Measurements from ENCODE around the gene CORO6. TPM values are rescaled to one million over a fixed set of nuclear protein-coding genes. Genes with fewer than 3 reads are reported as not detected.

CORO6 gene
- total RNA-seq, 1 donor from 2014 or later: 7.1 TPM

DNA sequence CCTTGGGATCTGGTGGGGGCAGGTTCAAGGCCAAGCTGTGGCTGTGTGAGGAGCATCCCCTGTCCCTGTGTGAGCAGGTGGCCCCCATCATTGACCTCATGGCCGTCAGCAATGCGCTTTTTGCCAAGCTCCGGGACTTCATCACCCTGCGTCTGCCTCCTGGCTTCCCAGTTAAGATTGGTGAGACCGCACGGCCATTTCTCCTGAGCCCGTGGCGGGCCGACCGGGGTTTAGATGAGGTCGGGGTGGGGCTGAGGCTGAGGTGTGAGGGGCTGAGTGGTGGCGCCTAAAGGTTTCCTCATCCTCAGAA, 10.7 kb downstream of the CORO6 start:
- H3K36me3 Mint-ChIP-seq (ENCODE audit: unreplicated experiment): peaks cover 2% of the 10 kb centered on the region
- no peaks in the 10 kb centered on the region for H3K27me3 Mint-ChIP-seq (ENCODE audit: unreplicated experiment)
- no peak for DNase-seq (ENCODE audit: extremely low spot score, unreplicated experiment)
- peaks cover 14% of the 10 kb centered on the region for H3K4me1 Mint-ChIP-seq (ENCODE audit: unreplicated experiment)
- no peak overlapping the region for H3K27ac Mint-ChIP-seq (ENCODE audit: unreplicated experiment)
- H3K4me3 Mint-ChIP-seq (ENCODE audit: unreplicated experiment): no peak overlapping the region
- no peaks in the 10 kb centered on the region for H3K9me3 Mint-ChIP-seq (ENCODE audit: unreplicated experiment)
- TF ChIP-seq, protein P1, sequence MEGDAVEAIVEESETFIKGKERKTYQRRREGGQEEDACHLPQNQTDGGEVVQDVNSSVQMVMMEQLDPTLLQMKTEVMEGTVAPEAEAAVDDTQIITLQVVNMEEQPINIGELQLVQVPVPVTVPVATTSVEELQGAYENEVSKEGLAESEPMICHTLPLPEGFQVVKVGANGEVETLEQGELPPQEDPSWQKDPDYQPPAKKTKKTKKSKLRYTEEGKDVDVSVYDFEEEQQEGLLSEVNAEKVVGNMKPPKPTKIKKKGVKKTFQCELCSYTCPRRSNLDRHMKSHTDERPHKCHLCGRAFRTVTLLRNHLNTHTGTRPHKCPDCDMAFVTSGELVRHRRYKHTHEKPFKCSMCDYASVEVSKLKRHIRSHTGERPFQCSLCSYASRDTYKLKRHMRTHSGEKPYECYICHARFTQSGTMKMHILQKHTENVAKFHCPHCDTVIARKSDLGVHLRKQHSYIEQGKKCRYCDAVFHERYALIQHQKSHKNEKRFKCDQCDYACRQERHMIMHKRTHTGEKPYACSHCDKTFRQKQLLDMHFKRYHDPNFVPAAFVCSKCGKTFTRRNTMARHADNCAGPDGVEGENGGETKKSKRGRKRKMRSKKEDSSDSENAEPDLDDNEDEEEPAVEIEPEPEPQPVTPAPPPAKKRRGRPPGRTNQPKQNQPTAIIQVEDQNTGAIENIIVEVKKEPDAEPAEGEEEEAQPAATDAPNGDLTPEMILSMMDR (IDR thresholded peaks at IDR 0.05): no peak

DNA sequence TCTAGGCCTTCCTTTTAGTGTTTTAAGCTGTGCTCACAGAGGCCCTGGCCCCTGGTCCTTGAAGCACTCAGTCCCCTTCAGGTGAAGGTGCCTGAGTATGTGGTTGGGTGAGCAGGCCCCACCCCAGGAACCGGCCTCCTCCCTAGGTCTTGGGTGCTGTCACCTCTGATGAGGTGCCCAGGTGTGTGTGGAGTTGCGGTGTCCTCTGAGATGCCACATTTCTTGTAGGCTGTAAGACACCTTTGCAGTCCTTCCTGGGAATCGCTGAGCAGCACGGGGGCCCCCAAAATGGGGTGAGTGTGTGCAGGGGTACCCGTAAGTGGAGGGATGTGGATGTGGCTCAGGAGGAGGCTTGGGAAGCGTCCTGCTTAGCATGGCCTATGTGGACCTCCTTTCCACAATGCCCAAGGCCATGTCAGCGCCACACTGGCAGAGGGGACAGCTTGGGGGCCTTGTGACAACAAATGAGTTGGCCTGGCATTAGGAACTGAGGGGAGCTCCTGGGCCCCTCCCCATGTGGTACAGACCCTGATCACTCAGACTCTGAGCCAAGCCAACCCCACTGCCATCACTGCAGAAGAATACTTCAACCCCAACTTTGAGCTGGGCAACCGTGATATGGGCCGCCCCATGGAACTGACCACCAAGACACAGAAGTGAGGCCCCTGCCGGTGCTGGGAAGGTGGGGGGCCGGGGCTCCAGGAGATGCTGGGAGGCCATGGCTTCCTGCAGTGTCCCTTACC, 11.2 kb downstream of the CORO6 start:
- Mint-ChIP-seq H3K27ac (ENCODE audit: unreplicated experiment) (no peak overlapping the region), H3K27me3 (ENCODE audit: unreplicated experiment) (no peaks in the 10 kb centered on the region), H3K9me3 (ENCODE audit: unreplicated experiment) (no peaks in the 10 kb centered on the region), H3K4me1 (ENCODE audit: unreplicated experiment) (peaks cover 11% of the 10 kb centered on the region), H3K36me3 (ENCODE audit: unreplicated experiment) (peaks cover 2% of the 10 kb centered on the region), H3K4me3 (ENCODE audit: unreplicated experiment) (no peak overlapping the region)
- TF ChIP-seq, protein P1 (IDR thresholded peaks at IDR 0.05): no peak
- no peak for DNase-seq (ENCODE audit: extremely low spot score, unreplicated experiment)

DNA sequence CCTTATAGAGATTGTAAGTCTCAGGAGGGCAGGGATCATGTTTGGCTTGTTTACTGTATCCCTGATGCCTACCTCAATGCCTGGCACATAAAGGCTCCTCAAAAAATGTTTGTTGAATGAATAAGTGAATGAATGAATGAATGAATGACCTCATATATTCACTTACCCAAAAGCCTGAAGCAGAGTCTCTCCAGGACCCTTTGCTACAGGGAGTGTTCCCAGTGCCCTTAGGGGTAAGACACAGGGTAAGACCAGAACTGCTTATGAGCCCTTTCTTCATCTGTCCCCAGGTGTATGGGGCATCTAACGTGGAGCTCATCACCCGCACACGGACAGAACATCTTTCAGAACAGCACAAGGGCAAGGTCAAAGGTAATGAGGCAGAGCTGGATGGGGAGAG, 12.3 kb downstream of the CORO6 start:
- Mint-ChIP-seq H3K27ac (ENCODE audit: unreplicated experiment) (no peak overlapping the region), H3K9me3 (ENCODE audit: unreplicated experiment) (no peaks in the 10 kb centered on the region), H3K27me3 (ENCODE audit: unreplicated experiment) (no peaks in the 10 kb centered on the region), H3K4me1 (ENCODE audit: unreplicated experiment) (peaks cover 3% of the 10 kb centered on the region), H3K36me3 (ENCODE audit: unreplicated experiment) (peaks cover 2% of the 10 kb centered on the region), H3K4me3 (ENCODE audit: unreplicated experiment) (no peak overlapping the region)
- DNase-seq (ENCODE audit: extremely low spot score, unreplicated experiment): no peak
- TF ChIP-seq, protein P1 (IDR thresholded peaks at IDR 0.05): no peak

DNA sequence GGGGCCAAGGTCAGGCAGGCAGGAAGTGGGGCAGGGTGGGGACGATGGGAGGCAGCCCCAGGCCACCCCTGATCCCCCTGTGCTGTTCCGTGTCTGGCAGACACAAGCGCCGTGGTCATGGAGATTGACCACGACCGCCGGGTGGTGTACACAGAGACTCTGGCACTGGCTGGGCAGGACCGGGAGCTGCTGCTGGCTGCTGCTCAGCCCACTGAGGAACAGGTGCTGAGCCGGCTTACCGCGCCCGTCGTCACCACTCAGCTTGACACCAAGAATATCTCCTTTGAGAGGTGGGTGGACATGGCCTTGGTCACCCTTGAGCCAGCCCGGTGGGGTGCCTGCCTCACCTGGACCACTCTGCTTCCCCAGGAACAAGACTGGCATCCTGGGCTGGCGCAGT, 13.7 kb downstream of the CORO6 start:
- no peak for DNase-seq (ENCODE audit: extremely low spot score, unreplicated experiment)
- H3K27me3 Mint-ChIP-seq (ENCODE audit: unreplicated experiment): no peaks in the 10 kb centered on the region
- no peak overlapping the region for H3K27ac Mint-ChIP-seq (ENCODE audit: unreplicated experiment)
- TF ChIP-seq, protein P1 (IDR thresholded peaks at IDR 0.05): no peak
- no peak overlapping the region for H3K4me3 Mint-ChIP-seq (ENCODE audit: unreplicated experiment)
- H3K4me1 Mint-ChIP-seq (ENCODE audit: unreplicated experiment): no peaks in the 10 kb centered on the region
- H3K9me3 Mint-ChIP-seq (ENCODE audit: unreplicated experiment): no peaks in the 10 kb centered on the region
- H3K36me3 Mint-ChIP-seq (ENCODE audit: unreplicated experiment): peaks cover 2% of the 10 kb centered on the region

DNA sequence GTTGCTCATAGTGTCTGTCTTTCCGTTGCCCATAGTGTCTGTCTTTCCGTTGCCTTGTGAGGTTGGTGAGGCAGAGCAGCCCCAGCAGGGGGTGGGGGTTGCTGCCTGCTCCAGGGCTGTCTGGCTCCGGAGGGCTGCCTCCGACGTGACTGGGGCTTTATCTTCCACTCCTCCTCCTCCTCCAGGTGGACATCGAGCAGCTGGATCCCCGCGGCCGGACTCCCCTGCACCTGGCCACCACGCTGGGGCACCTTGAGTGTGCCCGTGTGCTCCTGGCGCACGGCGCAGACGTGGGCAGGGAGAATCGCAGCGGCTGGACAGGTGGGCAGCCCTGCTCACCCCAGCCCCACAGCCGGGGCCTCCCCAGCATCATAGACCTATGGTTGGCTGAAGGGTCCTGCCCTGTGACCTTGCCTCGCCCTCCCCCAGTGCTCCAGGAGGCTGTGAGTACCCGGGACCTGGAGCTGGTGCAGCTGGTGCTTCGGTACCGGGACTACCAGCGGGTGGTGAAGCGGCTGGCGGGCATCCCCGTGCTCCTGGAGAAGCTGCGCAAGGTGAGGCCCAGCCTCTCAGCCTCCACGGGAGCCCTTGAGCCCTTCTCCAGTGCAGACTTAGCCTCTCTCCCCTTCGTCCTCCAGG, 15.0 kb downstream of the CORO6 start:
- Mint-ChIP-seq H3K9me3 (ENCODE audit: unreplicated experiment) (no peaks in the 10 kb centered on the region), H3K27me3 (ENCODE audit: unreplicated experiment) (no peaks in the 10 kb centered on the region), H3K4me3 (ENCODE audit: unreplicated experiment) (no peak overlapping the region), H3K4me1 (ENCODE audit: unreplicated experiment) (peaks cover 7% of the 10 kb centered on the region), H3K27ac (ENCODE audit: unreplicated experiment) (no peak overlapping the region), H3K36me3 (ENCODE audit: unreplicated experiment) (no peaks in the 10 kb centered on the region)
- TF ChIP-seq, protein P1 (IDR thresholded peaks at IDR 0.05): no peak
- no peak for DNase-seq (ENCODE audit: extremely low spot score, unreplicated experiment)

Data from osteocyte (in vitro differentiated cells).